Measurements from ENCODE around the gene WDR75. TPM values are rescaled to one million over a fixed set of nuclear protein-coding genes. Genes with fewer than 3 reads are reported as not detected.
"Not testable (repeated sequence)": the region's sequence is repeated elsewhere in the genome, so short reads cannot be mapped to it uniquely, and the experiment has no call there.

The WDR75 gene
- total and polyA plus RNA-seq, 4 donors: 16.3 to 50.1 (median 23.2) TPM

DNA sequence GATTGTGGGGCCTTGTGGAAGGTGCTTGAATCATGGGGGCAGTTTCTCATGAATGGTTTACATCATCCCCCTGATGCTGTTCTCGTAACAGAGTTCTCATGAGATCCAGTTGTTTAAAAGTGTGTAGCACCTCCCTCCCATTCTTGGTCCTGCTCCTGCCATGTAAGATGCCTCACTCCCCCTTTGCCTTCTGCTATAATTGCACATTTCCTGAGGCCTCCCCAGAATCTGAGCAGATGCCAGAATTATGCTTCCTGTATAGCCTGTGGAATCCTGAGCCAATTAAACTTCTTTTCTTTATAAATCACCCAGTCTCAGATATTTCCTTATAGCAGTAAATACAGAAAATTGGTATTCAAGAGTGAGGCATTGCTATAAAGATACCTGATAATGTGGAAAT, 15.6 kb upstream of the WDR75 start:
- no peak overlapping the region for H3K4me3 ChIP-seq
- no peaks in the 10 kb centered on the region for H3K4me1 ChIP-seq (ENCODE audit: control insufficient read depth in 5 of 5, insufficient read depth in 5 of 5, low read length in 5 of 5)
- no peaks in the 10 kb centered on the region for H3K27me3 ChIP-seq (ENCODE audit: control insufficient read depth in 3 of 3, insufficient read depth in 3 of 3, low read length in 2 of 3)
- ATAC-seq (ENCODE audit: insufficient read depth, low FRiP score) (no peak), DNase-seq (peak in 1 of 3 donors; percentile 11)
- WGBS, 2 donors: 81 to 83% methylated on average over 1 of the region's 1 CpG
- H3K9ac ChIP-seq (ENCODE audit: insufficient read depth in 1 of 2, low read length in 2 of 2): no peak overlapping the region
- H3K27ac ChIP-seq (ENCODE audit: low read depth in 1 of 2, low read length in 1 of 2): no peak overlapping the region
- no peaks in the 10 kb centered on the region for H3K9me3 ChIP-seq (ENCODE audit: control insufficient read depth in 4 of 4, insufficient read depth in 3 of 4, low read length in 3 of 4)
- no peak for TF ChIP-seq CTCF (IDR thresholded peaks at IDR 0.05; ENCODE audit: control extremely low read depth, extremely low read depth)
- H3K36me3 ChIP-seq (ENCODE audit: control insufficient read depth in 4 of 4, insufficient read depth in 4 of 4, low read length in 4 of 4): no peaks in the 10 kb centered on the region

DNA sequence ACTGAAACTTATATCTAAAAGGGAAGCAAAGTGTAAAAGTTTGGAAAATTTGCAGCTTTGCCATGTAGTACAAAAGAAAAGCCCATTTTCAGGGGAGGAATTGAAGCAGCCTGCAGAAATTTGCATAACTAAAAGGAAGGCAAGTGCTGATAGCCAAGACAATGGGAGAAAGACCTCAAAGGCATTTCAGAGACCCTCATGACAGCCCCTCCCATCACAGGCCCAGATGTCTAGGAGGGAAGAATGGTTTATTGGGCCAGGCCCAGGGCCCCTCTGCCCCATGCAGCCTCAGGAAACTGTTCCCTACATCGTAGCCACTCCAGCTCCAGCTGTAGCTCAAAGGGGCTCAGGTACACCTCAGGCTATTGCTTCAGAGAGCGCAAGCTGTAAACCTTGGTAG, 14.4 kb upstream of the WDR75 start:
- Histone ChIP-seq H3K36me3 (ENCODE audit: control insufficient read depth in 4 of 4, insufficient read depth in 4 of 4, low read length in 4 of 4) (no peaks in the 10 kb centered on the region), H3K4me3 (no peak overlapping the region), H3K4me1 (ENCODE audit: control insufficient read depth in 5 of 5, insufficient read depth in 5 of 5, low read length in 5 of 5) (no peaks in the 10 kb centered on the region), H3K9ac (ENCODE audit: insufficient read depth in 1 of 2, low read length in 2 of 2) (no peak overlapping the region), H3K27me3 (ENCODE audit: control insufficient read depth in 3 of 3, insufficient read depth in 3 of 3, low read length in 2 of 3) (no peaks in the 10 kb centered on the region), H3K27ac (ENCODE audit: low read depth in 1 of 2, low read length in 1 of 2) (no peak overlapping the region), H3K9me3 (ENCODE audit: control insufficient read depth in 4 of 4, insufficient read depth in 3 of 4, low read length in 3 of 4) (no peaks in the 10 kb centered on the region)
- 94 to 95% methylated on average over 2 of the region's 2 CpGs for WGBS, 2 donors
- no peak for TF ChIP-seq CTCF (IDR thresholded peaks at IDR 0.05; ENCODE audit: control extremely low read depth, extremely low read depth)
- ATAC-seq (ENCODE audit: insufficient read depth, low FRiP score) (no peak), DNase-seq (no peak)

DNA sequence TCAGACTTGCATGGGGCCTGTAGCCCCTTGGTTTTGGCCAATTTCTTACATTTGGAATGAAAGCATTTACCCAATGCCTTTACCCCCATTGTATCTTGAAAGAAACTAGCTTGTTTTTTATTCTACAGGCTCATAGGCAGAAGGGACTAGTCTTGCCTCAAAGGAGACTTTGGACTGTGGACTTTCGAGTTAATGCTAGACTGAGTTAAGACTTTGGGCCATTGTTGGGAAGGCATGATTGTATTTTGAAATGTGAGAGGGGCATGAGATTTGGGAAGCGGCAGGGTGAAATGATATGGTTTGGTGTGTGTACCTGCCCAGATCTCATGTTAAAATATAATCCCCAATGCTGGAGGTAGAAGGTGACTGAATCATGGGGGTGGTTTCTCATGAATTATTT, 13.4 kb upstream of the WDR75 start:
- ATAC-seq (ENCODE audit: insufficient read depth, low FRiP score): no peak
- Histone ChIP-seq H3K4me1 (ENCODE audit: control insufficient read depth in 5 of 5, insufficient read depth in 5 of 5, low read length in 5 of 5) (no peaks in the 10 kb centered on the region), H3K4me3 (no peak overlapping the region), H3K27ac (ENCODE audit: low read depth in 1 of 2, low read length in 1 of 2) (no peak overlapping the region), H3K27me3 (ENCODE audit: control insufficient read depth in 3 of 3, insufficient read depth in 3 of 3, low read length in 2 of 3) (no peaks in the 10 kb centered on the region), H3K9ac (ENCODE audit: insufficient read depth in 1 of 2, low read length in 2 of 2) (no peak overlapping the region), H3K36me3 (ENCODE audit: control insufficient read depth in 4 of 4, insufficient read depth in 4 of 4, low read length in 4 of 4) (no peaks in the 10 kb centered on the region), H3K9me3 (ENCODE audit: control insufficient read depth in 4 of 4, insufficient read depth in 3 of 4, low read length in 3 of 4) (no peaks in the 10 kb centered on the region)
- 96 to 98% methylated on average over 2 of the region's 2 CpGs for WGBS, 2 donors
- no peak for DNase-seq
- TF ChIP-seq CTCF (IDR thresholded peaks at IDR 0.05; ENCODE audit: control extremely low read depth, extremely low read depth): no peak

DNA sequence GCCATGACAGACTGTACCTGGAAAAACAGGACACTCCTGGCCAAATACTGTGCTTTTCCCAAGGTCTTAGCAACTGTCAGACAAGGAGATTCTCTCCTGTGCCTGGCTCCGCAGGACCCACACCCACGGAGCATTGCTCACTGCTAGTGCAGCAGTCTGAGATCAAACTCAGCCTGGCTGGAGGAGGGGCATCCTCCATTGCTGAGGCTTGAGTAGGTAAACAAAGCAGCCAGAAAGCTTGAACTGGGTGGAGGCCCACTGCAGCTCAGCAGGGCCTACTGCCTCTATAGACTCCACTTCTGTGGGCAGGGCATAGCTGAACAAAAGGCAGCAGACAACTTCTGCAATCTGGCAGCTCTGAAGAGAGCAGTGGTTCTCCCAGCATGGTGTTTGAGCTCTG, 10.8 kb upstream of the WDR75 start:
- not testable (repeated sequence) for DNase-seq; H3K4me3 ChIP-seq; H3K9me3 ChIP-seq (ENCODE audit: control insufficient read depth in 4 of 4, insufficient read depth in 3 of 4, low read length in 3 of 4); H3K27me3 ChIP-seq (ENCODE audit: control insufficient read depth in 3 of 3, insufficient read depth in 3 of 3, low read length in 2 of 3); ATAC-seq (ENCODE audit: insufficient read depth, low FRiP score); H3K9ac ChIP-seq (ENCODE audit: insufficient read depth in 1 of 2, low read length in 2 of 2); H3K4me1 ChIP-seq (ENCODE audit: control insufficient read depth in 5 of 5, insufficient read depth in 5 of 5, low read length in 5 of 5); H3K27ac ChIP-seq (ENCODE audit: low read depth in 1 of 2, low read length in 1 of 2); H3K36me3 ChIP-seq (ENCODE audit: control insufficient read depth in 4 of 4, insufficient read depth in 4 of 4, low read length in 4 of 4)
- 86 to 90% methylated on average over 2 of the region's 2 CpGs for whole genome bisulfite sequencing, 2 donors

- not testable (repeated sequence) for H3K36me3 ChIP-seq (ENCODE audit: control insufficient read depth in 4 of 4, insufficient read depth in 4 of 4, low read length in 4 of 4); H3K4me1 ChIP-seq (ENCODE audit: control insufficient read depth in 5 of 5, insufficient read depth in 5 of 5, low read length in 5 of 5); DNase-seq; H3K27ac ChIP-seq (ENCODE audit: low read depth in 1 of 2, low read length in 1 of 2); H3K4me3 ChIP-seq; H3K9me3 ChIP-seq (ENCODE audit: control insufficient read depth in 4 of 4, insufficient read depth in 3 of 4, low read length in 3 of 4); H3K27me3 ChIP-seq (ENCODE audit: control insufficient read depth in 3 of 3, insufficient read depth in 3 of 3, low read length in 2 of 3); H3K9ac ChIP-seq (ENCODE audit: insufficient read depth in 1 of 2, low read length in 2 of 2); ATAC-seq (ENCODE audit: insufficient read depth, low FRiP score)
- WGBS, 2 donors: 91 to 100% methylated on average over 4 of the region's 4 CpGs
Measured at GRCh38 chr2:189435803-189436202, 5.5 kb upstream of the WDR75 start.
